Sigmoid colon (tissue), 7 donors: Measurements from ENCODE around the gene MEOX2. TPM values are rescaled to one million over a fixed set of nuclear protein-coding genes. Genes with fewer than 3 reads are reported as not detected.

Source experiments
- DNase-seq: peaks from one replicate; pipeline ENCODE4 v3.0.0-alpha.2; 2019
- H3K27ac ChIP-seq, 4 donors: fragments of 200-600 bp; sonication (generic); one replicate each; pipeline ENCODE4 v1.5.1; 2016 to 2019; ENCODE audit warnings: mild to moderate bottlenecking in 1 of 4
- H3K27me3 ChIP-seq, 3 donors: fragments of 200-600 bp; sonication (generic); one replicate each; pipeline ENCODE4 v1.5.1; 2019; ENCODE audit warnings: mild to moderate bottlenecking in 1 of 3
- H3K36me3 ChIP-seq, 4 donors: fragments of 200-600 bp; sonication (generic); one replicate each; pipeline ENCODE4 v1.5.1; 2016 to 2019
- H3K4me1 ChIP-seq, 4 donors: fragments of 200-600 bp; sonication (generic); one replicate each; pipeline ENCODE4 v1.5.1; 2017 to 2019
- H3K4me3 ChIP-seq, 4 donors: fragments of 200-600 bp; sonication (generic); one replicate each; pipeline ENCODE4 v1.5.1; 2017 to 2019; ENCODE audit warnings: mild to moderate bottlenecking in 2 of 4, moderate library complexity in 1 of 4
- H3K9me3 ChIP-seq, 4 donors: fragments of 200-600 bp in 3 of 4; sonication (generic) in 3 of 4; one replicate each; pipeline versions ENCODE4 v1.5.1 to v1.6.1; 2013 to 2019
- EP300 ChIP-seq, 4 donors: sonication (generic); formaldehyde crosslinking; IDR thresholded peaks; one replicate each; pipeline ENCODE4 v1.6.1; 2017; ENCODE audit warnings: antibody characterized with exemption in 4 of 4
- POLR2A ChIP-seq, 2 donors: fragments of 450-650 bp; IDR thresholded peaks; one replicate each; pipeline ENCODE4 v1.6.1; 2016; ENCODE audit warnings: antibody characterized with exemption in 2 of 2, mild to moderate bottlenecking in 2 of 2, moderate library complexity in 2 of 2
- POLR2AphosphoS5 ChIP-seq, 4 donors: sonication (generic); formaldehyde crosslinking; IDR thresholded peaks; one replicate each; pipeline ENCODE4 v1.6.1; 2017; ENCODE audit warnings: antibody characterized with exemption in 4 of 4
- WGBS, 2 donors: extraction: QIAGEN DNeasy Blood & Tissue Kit; methylation state at CpG; one replicate each; pipeline ENCODE4 v1.1.7; 2013; 5-methylcytosine and 5-hydroxymethylcytosine counted together
- intact Hi-C: fragments of 100-400 bp; cut with DNase I; formaldehyde crosslinking; loops from one replicate; pipeline ENCODE4 v1.15.1; 2023
- polyA plus RNA-seq, 3 donors: library from polyadenylated mRNA; stranded (reverse); fragments of 200-250 nt; gene quantifications; one replicate each; pipeline ENCODE4 v1.2.3, GENCODE V29; 2013
- total RNA-seq, 4 donors: library from RNA; depleted of rRNA; stranded (reverse); fragments of >200 nt; gene quantifications; one replicate each; pipeline ENCODE4 v1.1.0, GENCODE V29; 2016
- TF ChIP-seq, protein P1 (sequence below), 4 experiments: fragments of 450-650 bp in 3 of 4; fragments of 200-600 bp in 1 of 4; IDR thresholded peaks; one replicate each; pipeline ENCODE4 v1.5.1; 2016 to 2019; ENCODE audit warnings: antibody characterized with exemption in 4 of 4, mild to moderate bottlenecking in 3 of 4, moderate library complexity in 2 of 4
- donor health status: healthy with polysubstance abuse.
- donor health status: Bipolar disorder and iron deficiency.
- donor health status: healthy.

The MEOX2 gene
- total and polyA plus RNA-seq, 7 donors, result 0.23 to 9.7 (median 1.6) TPM

DNA sequence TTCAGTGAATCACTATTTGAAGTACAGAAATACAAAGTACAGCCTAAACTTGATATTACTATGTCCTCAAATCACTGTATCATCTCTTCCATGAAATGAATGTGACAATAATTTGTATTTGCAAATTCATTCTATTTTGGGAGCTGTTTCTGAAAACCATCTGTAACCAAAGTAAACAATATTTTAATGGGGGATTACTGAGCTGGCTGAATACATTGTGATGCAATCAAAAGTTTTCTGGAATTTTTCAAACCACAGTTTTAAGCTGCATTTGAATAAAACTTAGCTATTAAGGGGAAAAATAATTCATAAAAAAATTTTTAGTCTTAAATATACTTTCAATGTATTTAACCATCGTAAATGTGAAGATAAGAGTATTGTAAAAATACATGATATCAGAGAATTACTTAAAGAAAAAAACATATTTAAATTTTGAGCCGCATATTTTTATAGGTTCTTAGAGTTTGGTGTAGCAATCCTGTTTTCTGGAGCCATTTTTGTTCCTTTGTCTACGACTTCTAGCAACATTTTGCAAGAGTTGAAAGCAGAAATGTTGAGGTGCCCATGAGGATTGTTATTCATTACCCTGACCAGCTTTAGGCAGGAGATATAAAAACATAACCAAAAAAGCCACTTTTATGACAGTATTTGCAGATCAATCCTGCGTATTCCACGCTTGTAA is 78.8 kb downstream of the MEOX2 start:
- TF ChIP-seq POLR2AphosphoS5 (IDR thresholded peaks at IDR 0.05) (no peak), EP300 (IDR thresholded peaks at IDR 0.05) (no peak), POLR2A (IDR thresholded peaks at IDR 0.05) (no peak)
- TF ChIP-seq, protein P1, sequence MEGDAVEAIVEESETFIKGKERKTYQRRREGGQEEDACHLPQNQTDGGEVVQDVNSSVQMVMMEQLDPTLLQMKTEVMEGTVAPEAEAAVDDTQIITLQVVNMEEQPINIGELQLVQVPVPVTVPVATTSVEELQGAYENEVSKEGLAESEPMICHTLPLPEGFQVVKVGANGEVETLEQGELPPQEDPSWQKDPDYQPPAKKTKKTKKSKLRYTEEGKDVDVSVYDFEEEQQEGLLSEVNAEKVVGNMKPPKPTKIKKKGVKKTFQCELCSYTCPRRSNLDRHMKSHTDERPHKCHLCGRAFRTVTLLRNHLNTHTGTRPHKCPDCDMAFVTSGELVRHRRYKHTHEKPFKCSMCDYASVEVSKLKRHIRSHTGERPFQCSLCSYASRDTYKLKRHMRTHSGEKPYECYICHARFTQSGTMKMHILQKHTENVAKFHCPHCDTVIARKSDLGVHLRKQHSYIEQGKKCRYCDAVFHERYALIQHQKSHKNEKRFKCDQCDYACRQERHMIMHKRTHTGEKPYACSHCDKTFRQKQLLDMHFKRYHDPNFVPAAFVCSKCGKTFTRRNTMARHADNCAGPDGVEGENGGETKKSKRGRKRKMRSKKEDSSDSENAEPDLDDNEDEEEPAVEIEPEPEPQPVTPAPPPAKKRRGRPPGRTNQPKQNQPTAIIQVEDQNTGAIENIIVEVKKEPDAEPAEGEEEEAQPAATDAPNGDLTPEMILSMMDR (IDR thresholded peaks at IDR 0.05), result no peak
- Histone ChIP-seq H3K4me1 (no peaks in the 10 kb centered on the region), H3K36me3 (no peaks in the 10 kb centered on the region), H3K4me3 (no peak overlapping the region), H3K9me3 (no peaks in the 10 kb centered on the region), H3K27ac (no peak overlapping the region), H3K27me3 (no peaks in the 10 kb centered on the region)
- intact Hi-C loops, result no loop called here
- DNase-seq, result no peak
- 55 to 81% methylated on average over 5 of the region's 5 CpGs for WGBS, 2 donors

DNA sequence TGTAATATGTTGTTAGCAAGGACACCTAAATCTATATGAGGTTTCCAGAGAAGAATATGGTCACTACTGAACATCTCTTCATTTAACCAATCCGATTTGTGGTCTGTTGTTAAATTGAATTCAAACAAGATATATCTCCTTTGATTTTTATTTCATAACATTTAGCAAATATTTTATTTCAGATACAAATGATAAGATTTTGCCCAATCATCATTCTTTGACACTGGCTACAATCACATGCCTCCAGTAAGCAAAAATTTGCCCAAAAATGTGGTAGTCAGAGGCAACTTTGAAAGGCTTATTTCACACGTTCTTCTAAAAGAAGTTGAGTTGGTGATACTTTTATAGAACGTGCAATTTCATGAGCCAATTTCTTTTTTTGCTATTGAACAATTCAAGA is 79.9 kb downstream of the MEOX2 start:
- H3K4me3 ChIP-seq, result no peak overlapping the region
- H3K27me3 ChIP-seq, result no peaks in the 10 kb centered on the region
- no peaks in the 10 kb centered on the region for H3K9me3 ChIP-seq
- intact Hi-C loops, result no loop called here
- no peak overlapping the region for H3K27ac ChIP-seq
- no peaks in the 10 kb centered on the region for H3K36me3 ChIP-seq
- DNase-seq, result no peak
- TF ChIP-seq EP300 (IDR thresholded peaks at IDR 0.05), result no peak
- 80 to 86% methylated on average over 3 of the region's 3 CpGs for WGBS, 2 donors
- no peaks in the 10 kb centered on the region for H3K4me1 ChIP-seq

DNA sequence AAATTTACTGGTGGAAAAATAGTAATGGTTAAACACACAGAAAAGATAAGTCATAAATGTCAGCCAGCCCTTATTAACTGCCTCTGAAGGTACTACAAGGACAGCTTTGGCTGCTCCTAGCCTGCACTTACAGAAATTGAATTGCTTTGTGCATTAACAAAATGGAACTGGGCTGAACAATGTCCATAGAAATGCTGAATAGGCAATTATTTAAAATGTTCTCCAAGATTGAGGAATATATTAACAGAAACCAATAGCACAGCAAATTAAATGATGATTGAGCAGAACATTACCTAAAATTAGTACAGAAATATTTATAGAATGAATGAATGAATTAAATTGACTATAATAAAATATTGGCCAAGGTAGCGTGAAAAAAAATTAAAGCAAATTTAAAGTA is 82.3 kb downstream of the MEOX2 start:
- Histone ChIP-seq H3K9me3 (no peaks in the 10 kb centered on the region), H3K4me3 (no peak overlapping the region), H3K27ac (no peak overlapping the region), H3K36me3 (no peaks in the 10 kb centered on the region), H3K27me3 (no peaks in the 10 kb centered on the region), H3K4me1 (no peaks in the 10 kb centered on the region)
- intact Hi-C loops, result no loop called here
- no peak for TF ChIP-seq POLR2A (IDR thresholded peaks at IDR 0.05)
- TF ChIP-seq EP300 (IDR thresholded peaks at IDR 0.05), result no peak
- TF ChIP-seq POLR2AphosphoS5 (IDR thresholded peaks at IDR 0.05), result no peak
- TF ChIP-seq, protein P1 (IDR thresholded peaks at IDR 0.05), result no peak
- 98 to 99% methylated on average over 1 of the region's 1 CpG for WGBS, 2 donors
- DNase-seq, result no peak

DNA sequence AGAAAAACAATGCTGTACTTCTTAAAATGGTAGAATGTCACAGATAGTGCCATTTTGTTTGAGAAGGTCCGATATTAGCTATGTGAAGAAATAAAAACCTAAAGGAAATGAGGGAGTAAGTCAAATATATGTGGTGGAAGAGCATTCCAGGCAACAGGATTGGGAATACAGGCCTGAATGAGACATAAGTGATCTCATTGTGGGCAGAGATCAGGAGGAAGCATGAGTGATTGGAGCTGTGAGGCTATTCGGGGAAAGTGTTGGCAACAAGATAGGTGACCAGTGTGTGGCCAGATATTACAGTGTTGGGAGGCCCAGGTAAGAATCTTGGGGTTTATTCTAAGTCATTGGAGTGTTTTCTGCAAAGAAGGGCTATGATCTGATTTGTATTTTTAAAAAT is 83.4 kb downstream of the MEOX2 start:
- TF ChIP-seq EP300 (IDR thresholded peaks at IDR 0.05), result no peak
- TF ChIP-seq, protein P1 (IDR thresholded peaks at IDR 0.05), result no peak

DNA sequence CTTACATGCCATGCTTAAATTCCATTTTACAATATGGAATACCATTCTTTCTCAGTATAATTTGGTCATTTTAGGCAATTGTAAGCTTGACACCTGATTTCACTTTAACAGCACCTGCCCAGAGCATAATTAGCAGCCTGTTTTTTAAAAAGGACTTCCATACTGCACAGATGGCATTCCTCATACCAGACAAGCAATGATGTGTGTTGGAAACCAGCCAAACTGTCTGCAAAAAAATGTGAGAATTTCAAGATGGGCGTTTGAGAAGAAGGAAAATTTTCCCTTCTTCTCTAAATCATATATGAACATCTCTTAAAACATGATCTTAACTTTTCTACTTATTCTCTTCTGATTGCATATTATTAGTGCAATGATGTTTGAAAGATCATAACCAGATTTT is 84.2 kb downstream of the MEOX2 start:
- TF ChIP-seq EP300 (IDR thresholded peaks at IDR 0.05) (no peak), POLR2AphosphoS5 (IDR thresholded peaks at IDR 0.05) (no peak)
- Histone ChIP-seq H3K36me3 (no peaks in the 10 kb centered on the region), H3K9me3 (no peaks in the 10 kb centered on the region), H3K4me1 (no peaks in the 10 kb centered on the region), H3K27ac (no peak overlapping the region), H3K4me3 (no peak overlapping the region), H3K27me3 (no peaks in the 10 kb centered on the region)
- WGBS, 2 donors, result 37 to 51% methylated on average over 1 of the region's 1 CpG
- intact Hi-C loops, result no loop called here
- no peak for DNase-seq

More for the DNA sequence above, 83.4 kb downstream of the MEOX2 start:
- no peak overlapping the region for H3K27ac ChIP-seq
- no peaks in the 10 kb centered on the region for H3K4me1 ChIP-seq
- no peak for DNase-seq
- intact Hi-C loops, result no loop called here
- no peaks in the 10 kb centered on the region for H3K9me3 ChIP-seq
- no peaks in the 10 kb centered on the region for H3K27me3 ChIP-seq
- no peak overlapping the region for H3K4me3 ChIP-seq
- WGBS, 2 donors, result 70 to 87% methylated on average over 2 of the region's 2 CpGs
- no peaks in the 10 kb centered on the region for H3K36me3 ChIP-seq

DNA sequence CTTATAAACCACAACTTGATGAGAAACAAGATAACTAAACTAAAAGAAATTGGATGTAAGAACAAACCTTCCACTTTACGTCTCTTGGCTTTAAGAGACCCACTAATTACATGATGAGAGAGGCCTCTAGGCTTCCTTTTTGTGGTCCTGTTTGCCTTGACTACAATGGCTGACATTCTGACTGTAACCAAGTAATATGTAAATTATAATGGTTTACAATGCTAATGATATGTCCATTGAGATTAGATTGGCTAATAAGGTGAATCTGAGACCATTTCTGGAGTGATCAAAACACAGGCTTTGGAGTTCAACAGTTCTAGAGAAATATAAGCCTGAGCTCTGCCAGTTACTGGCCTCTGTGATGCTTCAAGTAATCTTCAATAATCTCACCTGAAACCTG is 85.3 kb downstream of the MEOX2 start:
- no peak overlapping the region for H3K4me3 ChIP-seq
- H3K4me1 ChIP-seq, result no peaks in the 10 kb centered on the region
- whole genome bisulfite sequencing, 2 donors, result 85 to 89% methylated on average over 1 of the region's 1 CpG
- intact Hi-C loops, result no loop called here
- H3K36me3 ChIP-seq, result no peaks in the 10 kb centered on the region
- H3K27me3 ChIP-seq, result no peaks in the 10 kb centered on the region
- TF ChIP-seq, protein P1 (IDR thresholded peaks at IDR 0.05), result no peak
- no peak for TF ChIP-seq EP300 (IDR thresholded peaks at IDR 0.05)
- TF ChIP-seq POLR2AphosphoS5 (IDR thresholded peaks at IDR 0.05), result no peak
- TF ChIP-seq POLR2A (IDR thresholded peaks at IDR 0.05), result no peak
- no peaks in the 10 kb centered on the region for H3K9me3 ChIP-seq
- no peak overlapping the region for H3K27ac ChIP-seq
- DNase-seq, result no peak
